GM12873 (cell line): ENCODE measurements around the gene TMEM181.

Experiments
- TF ChIP-seq, protein P1 (sequence below): IDR thresholded peaks from 2 replicates; pipeline ENCODE4 v1.5.1; 2012; ENCODE audit warnings: low read depth, mild to moderate bottlenecking, moderate library complexity, low read length, control low read depth; ENCODE audit not compliant: insufficient read depth; ENCODE audit errors: missing control alignments

TMEM181 gene

GRCh38 chr6:158640519-158640918 lies 80.6 kb downstream of the TMEM181 start:
- TF ChIP-seq, protein P1, sequence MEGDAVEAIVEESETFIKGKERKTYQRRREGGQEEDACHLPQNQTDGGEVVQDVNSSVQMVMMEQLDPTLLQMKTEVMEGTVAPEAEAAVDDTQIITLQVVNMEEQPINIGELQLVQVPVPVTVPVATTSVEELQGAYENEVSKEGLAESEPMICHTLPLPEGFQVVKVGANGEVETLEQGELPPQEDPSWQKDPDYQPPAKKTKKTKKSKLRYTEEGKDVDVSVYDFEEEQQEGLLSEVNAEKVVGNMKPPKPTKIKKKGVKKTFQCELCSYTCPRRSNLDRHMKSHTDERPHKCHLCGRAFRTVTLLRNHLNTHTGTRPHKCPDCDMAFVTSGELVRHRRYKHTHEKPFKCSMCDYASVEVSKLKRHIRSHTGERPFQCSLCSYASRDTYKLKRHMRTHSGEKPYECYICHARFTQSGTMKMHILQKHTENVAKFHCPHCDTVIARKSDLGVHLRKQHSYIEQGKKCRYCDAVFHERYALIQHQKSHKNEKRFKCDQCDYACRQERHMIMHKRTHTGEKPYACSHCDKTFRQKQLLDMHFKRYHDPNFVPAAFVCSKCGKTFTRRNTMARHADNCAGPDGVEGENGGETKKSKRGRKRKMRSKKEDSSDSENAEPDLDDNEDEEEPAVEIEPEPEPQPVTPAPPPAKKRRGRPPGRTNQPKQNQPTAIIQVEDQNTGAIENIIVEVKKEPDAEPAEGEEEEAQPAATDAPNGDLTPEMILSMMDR, result no peak

DNA sequence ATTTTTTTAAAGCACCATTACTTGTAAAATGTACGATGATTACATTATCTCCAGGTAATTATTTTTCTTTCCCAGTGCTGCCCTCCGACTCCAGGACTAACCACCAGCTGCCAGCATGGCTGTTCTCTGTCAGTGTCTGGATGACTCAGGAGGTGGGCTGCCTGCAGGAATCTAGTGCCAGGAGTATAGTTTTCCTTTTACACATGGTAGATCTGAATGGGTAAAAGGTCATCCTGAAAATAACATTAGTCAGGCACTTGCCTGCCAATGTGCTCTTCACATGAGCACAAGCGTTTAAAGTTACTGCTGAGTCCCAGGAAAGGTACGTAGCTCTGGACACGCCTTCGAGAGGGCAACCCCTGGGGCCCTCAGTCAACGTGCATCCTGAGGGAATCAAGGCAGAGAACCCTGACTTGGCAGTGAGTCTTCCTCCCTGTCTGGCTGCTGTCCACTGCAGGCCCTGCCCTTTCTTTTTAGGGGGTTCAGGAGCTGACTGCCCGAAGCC lies 82.3 kb downstream of the TMEM181 start:
- TF ChIP-seq, protein P1, result no peak

DNA sequence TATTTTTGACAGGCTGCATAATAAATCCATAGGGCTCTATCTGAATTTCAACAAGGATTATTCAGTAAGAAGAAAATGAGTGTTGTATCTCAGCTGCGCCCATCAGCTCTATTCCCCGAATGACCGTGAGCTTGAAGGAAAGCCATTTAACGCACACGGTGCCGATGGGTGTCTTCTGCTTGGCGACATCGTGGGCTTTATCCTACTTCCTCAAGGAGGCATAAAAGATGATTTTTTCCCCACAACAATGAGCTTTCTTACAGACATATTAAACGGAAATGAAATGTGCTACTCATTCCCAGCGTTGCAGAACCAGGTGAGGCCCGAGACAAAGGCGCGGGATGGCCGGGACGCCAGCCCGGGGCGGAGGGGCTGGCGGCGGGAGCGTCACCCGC lies 83.9 kb downstream of the TMEM181 start:
- TF ChIP-seq, protein P1, result no peak

GRCh38 chr6:158644231-158645063 lies 84.6 kb downstream of the TMEM181 start, which contains the start of gene DYNLT1:
Gene DYNLT1, minus strand, starts transcription at chr6:158644743. Its CDS starts 35 bp downstream, at chr6:158644708.
- TF ChIP-seq, protein P1, result no peak

DNA sequence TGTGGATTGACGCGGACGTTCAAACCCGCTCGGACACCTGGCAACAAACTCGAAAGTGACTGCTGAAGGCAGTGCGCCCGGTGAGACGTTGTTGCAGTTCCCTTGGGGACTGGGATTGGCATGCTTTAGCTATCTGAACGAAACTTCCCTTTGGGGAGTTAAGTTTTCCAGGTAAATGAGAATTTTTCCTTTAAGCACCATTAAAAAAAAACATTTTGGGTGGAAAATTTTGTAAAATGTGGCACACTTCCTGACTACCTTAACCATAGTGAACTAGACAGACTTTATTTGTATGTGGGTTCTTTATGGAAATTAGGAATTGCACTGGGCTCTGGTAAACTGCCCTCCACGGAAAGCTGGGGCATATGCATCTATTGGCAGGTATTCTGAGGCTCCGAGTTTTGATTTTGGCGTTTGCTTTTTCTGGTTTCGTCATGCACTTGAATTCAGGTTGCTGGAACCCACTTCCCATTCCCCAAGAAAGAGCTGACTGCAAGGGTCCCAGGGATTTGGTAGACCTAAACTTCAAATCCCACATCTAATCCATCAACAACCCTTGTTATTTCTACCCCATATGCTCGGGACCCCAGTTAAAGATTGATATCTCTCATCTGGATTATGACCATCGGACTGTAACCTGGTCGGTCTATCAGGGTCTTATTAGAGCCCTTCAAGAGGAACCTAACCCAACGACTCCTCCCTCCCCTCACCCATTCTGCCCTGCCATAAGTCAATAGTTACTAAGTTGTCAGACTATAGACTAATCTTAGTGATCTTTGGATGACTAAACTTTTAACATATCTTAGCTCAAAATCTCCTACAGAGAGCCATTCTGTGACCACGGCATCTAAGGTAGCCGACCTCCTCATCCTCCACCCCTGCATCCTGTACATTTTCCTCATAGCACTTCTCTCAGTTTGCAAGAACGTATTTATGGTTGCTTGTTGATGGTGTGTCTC lies 85.5 kb downstream of the TMEM181 start:
- TF ChIP-seq, protein P1, result no peak

DNA sequence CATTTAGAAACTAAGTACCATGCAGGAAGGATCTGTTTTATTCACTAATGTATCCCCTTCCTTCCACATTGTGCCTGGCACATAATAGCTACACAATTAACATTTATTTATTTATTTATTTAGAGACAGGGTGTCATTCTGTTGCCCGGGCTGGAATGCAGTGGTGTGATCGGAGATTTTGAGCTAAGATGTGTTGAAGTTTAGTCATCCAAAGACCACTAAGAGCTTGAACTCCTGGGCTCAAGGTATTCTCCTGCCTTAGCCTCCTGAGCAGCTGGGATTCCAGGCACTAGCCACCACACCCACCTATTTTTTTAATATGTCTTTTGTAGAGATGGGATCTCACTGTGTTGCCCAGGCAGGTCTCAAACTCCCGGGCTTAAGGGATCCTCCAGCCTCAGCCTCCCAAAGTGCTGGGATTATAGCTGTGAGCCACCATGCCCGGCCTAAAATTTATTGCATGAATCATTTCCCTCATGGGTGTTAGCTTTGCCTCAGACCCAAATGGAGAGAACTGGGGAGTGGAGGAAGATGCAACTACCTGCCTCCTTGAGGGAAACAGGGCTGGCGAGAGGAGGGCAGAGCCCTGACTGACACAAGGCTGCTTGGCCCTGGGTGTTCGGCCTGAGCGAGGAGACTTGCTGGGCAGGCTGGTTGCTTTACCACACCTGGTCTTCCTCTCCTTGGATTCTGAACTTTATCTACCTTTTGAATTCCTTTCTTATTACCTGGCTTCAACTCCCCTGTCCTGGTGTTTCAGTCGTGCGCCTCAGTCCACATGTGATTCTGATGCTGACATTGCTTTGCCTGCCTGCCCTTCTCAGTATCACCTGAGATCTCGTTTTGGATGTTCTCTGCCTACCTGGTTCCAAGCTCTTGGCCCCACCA lies 86.4 kb downstream of the TMEM181 start:
- TF ChIP-seq, protein P1, result no peak
